ENCODE measurements around the gene GPR137. TPM values are rescaled to one million over a fixed set of nuclear protein-coding genes. Genes with fewer than 3 reads are reported as not detected.

The GPR137 gene
- total RNA-seq, 1 donor from 2014 or later, result 71.4 TPM

DNA sequence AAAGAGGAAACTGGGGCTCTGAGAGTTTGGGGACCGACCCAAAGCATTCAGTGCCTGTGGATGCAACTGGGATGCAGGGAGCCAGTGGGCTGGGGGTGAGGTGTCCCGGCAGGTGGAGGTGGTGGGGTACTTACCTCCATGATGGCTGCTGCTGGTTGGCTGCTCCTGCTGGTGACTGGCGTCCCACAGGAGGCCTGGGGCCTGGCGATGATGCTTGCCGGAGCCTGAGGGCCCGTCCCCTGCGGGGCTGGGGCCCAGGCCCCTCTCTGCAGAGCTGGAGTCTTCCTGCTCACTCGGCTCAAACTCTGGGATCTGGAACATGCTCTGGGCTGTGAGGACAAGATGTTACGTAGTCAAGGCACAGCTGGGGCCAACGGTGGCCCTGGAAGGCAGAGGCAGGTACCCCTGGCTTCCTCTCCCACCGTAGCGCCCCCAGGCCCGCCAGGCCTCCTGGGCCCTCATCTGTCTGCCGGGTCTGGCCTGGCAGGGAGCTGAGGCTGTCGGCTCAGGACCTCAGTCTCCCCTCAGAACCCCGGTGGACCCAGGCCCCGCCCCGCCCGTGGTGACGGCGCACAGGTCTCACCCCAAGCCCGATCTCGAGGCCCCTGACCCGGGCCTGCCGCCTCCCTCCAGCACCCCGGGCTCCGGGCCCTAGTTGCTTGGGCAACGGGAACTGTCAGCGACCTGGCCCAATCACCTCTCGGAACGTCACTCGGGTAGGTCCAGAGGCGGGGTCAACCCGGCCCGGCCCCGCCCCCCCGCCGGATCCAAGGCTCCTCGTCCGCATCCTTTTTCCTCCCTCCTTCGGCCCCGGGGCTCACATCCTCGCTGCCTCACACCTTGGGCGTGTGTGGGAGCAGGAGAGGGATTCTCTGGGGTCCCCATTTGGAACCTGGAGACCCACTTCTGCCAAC lies 1.3 kb upstream of the GPR137 start, which contains the start of gene BAD:
BAD (minus strand) TSS at position 618 of the 914 bp plus-strand sequence; CDS start at position 321, 297 bp downstream.
- DNase-seq (ENCODE audit: extremely low spot score, unreplicated experiment), result peak; percentile 96
- Mint-ChIP-seq H3K4me3 (ENCODE audit: unreplicated experiment) (peak within 1 kb of the TSS; percentile 82), H3K36me3 (ENCODE audit: unreplicated experiment) (peaks cover 13% of the 10 kb centered on the region), H3K9me3 (ENCODE audit: unreplicated experiment) (no peaks in the 10 kb centered on the region), H3K4me1 (ENCODE audit: unreplicated experiment) (peaks cover 23% of the 10 kb centered on the region), H3K27me3 (ENCODE audit: unreplicated experiment) (no peaks in the 10 kb centered on the region), H3K27ac (ENCODE audit: unreplicated experiment) (peak within 1 kb of the TSS; percentile 88)
- TF ChIP-seq, protein P1, sequence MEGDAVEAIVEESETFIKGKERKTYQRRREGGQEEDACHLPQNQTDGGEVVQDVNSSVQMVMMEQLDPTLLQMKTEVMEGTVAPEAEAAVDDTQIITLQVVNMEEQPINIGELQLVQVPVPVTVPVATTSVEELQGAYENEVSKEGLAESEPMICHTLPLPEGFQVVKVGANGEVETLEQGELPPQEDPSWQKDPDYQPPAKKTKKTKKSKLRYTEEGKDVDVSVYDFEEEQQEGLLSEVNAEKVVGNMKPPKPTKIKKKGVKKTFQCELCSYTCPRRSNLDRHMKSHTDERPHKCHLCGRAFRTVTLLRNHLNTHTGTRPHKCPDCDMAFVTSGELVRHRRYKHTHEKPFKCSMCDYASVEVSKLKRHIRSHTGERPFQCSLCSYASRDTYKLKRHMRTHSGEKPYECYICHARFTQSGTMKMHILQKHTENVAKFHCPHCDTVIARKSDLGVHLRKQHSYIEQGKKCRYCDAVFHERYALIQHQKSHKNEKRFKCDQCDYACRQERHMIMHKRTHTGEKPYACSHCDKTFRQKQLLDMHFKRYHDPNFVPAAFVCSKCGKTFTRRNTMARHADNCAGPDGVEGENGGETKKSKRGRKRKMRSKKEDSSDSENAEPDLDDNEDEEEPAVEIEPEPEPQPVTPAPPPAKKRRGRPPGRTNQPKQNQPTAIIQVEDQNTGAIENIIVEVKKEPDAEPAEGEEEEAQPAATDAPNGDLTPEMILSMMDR (IDR thresholded peaks at IDR 0.05), result no peak

DNA sequence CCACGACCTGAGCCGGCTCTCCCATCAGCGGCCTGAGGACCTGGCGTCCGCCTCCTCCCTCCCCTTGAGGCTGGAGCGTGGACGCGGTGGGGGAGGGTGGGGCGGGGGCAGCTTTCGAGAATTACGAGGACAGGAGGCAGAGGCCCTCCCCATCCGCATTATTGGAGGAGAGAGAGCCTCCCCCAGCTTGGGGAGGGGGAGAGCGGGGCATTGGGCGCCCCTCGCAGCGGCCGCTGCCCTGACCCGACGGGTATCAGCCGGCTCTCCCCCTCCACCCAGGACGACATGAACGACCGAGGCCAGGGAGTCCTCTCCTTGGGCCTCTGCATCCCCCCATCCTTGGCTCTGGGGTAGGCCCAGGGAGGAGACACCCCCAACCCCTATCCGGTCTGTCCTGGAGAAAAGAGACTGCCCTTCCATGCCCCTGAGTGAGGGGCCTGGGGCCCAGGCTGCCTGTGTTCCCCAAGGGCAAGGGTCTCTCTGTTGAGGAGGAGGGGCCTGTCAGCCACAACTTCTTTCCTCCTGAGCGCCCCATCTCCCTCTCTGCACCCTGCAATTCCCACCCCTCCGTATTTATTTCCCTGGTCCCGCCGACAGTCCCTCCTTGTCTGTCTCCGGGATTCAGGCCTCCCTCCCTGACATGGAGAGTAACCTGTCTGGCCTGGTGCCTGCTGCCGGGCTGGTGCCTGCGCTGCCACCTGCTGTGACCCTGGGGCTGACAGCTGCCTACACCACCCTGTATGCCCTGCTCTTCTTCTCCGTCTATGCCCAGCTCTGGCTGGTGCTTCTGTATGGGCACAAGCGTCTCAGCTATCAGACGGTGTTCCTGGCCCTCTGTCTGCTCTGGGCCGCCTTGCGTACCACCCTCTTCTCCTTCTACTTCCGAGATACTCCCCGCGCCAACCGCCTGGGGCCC lies 495 bp downstream of the GPR137 start:
- H3K9me3 Mint-ChIP-seq (ENCODE audit: unreplicated experiment), result no peaks in the 10 kb centered on the region
- DNase-seq (ENCODE audit: extremely low spot score, unreplicated experiment), result no peak
- peaks cover 7% of the 10 kb centered on the region for H3K27me3 Mint-ChIP-seq (ENCODE audit: unreplicated experiment)
- H3K27ac Mint-ChIP-seq (ENCODE audit: unreplicated experiment), result peak overlapping the region; percentile 6
- H3K4me1 Mint-ChIP-seq (ENCODE audit: unreplicated experiment), result peaks cover 29% of the 10 kb centered on the region
- H3K4me3 Mint-ChIP-seq (ENCODE audit: unreplicated experiment), result peak overlapping the region; percentile 70
- TF ChIP-seq, protein P1 (IDR thresholded peaks at IDR 0.05), result no peak
- peaks cover 9% of the 10 kb centered on the region for H3K36me3 Mint-ChIP-seq (ENCODE audit: unreplicated experiment)

DNA sequence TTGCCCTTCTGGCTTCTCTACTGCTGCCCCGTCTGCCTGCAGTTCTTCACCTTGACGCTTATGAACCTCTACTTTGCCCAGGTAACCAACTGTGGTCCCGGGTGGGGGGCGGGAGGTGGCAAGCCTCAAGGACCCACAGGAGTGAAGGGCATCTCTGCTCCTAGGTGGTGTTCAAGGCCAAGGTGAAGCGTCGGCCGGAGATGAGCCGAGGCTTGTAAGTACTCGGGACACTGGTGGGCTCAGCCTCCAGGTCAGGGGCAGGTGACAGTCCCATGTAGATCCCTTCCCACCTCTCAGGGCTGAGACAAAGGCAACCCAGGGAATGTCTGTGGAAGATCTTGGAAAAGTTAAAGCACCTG lies 1.1 kb downstream of the GPR137 start:
- no peak for DNase-seq (ENCODE audit: extremely low spot score, unreplicated experiment)
- TF ChIP-seq, protein P1 (IDR thresholded peaks at IDR 0.05), result no peak
- Mint-ChIP-seq H3K9me3 (ENCODE audit: unreplicated experiment) (no peaks in the 10 kb centered on the region), H3K36me3 (ENCODE audit: unreplicated experiment) (peaks cover 7% of the 10 kb centered on the region), H3K4me3 (ENCODE audit: unreplicated experiment) (peak overlapping the region; percentile 70), H3K4me1 (ENCODE audit: unreplicated experiment) (peaks cover 29% of the 10 kb centered on the region), H3K27me3 (ENCODE audit: unreplicated experiment) (peaks cover 7% of the 10 kb centered on the region), H3K27ac (ENCODE audit: unreplicated experiment) (peak overlapping the region; percentile 6)

DNA sequence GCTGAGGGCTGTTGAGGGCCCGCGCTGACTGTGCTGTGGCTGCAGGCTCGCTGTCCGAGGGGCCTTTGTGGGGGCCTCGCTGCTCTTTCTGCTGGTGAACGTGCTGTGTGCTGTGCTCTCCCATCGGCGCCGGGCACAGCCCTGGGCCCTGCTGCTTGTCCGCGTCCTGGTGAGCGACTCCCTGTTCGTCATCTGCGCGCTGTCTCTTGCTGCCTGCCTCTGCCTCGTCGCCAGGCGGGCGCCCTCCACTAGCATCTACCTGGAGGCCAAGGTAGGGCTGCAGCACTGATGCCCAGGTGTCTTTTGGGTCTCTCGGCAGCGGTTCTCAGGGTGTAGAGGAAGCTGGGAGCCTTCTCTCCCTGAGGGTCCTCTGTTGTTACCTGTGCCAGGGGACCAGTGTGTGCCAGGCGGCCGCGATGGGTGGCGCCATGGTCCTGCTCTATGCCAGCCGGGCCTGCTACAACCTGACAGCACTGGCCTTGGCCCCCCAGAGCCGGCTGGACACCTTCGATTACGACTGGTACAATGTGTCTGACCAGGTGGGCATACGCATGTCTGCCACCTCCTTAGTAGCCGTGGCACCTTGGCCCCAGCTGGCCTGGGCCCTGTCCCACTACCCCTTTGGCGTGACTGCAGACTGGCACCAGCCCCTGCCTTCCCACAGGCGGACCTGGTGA lies 2.2 kb downstream of the GPR137 start:
- Mint-ChIP-seq H3K27me3 (ENCODE audit: unreplicated experiment) (peaks cover 10% of the 10 kb centered on the region), H3K4me3 (ENCODE audit: unreplicated experiment) (peak overlapping the region; percentile 10), H3K36me3 (ENCODE audit: unreplicated experiment) (peaks cover 5% of the 10 kb centered on the region), H3K27ac (ENCODE audit: unreplicated experiment) (no peak overlapping the region), H3K4me1 (ENCODE audit: unreplicated experiment) (peaks cover 29% of the 10 kb centered on the region), H3K9me3 (ENCODE audit: unreplicated experiment) (no peaks in the 10 kb centered on the region)
- DNase-seq (ENCODE audit: extremely low spot score, unreplicated experiment), result no peak
- TF ChIP-seq, protein P1 (IDR thresholded peaks at IDR 0.05), result no peak
